Mesodermal cell (in vitro differentiated cells): Measurements from ENCODE around the gene TEKT5.

Source experiments
- H3K27ac ChIP-seq: 2 replicates; pipeline ENCODE4 v1.7.0; 2013; ENCODE audit warnings: mild to moderate bottlenecking, low read depth, low read length, moderate library complexity; ENCODE audit not compliant: severe bottlenecking
- H3K36me3 ChIP-seq: 2 replicates; pipeline ENCODE4 v1.7.1; 2013; ENCODE audit warnings: mild to moderate bottlenecking, low read length, moderate library complexity; ENCODE audit not compliant: control insufficient read depth, insufficient read depth
- H3K4me1 ChIP-seq: one replicate; pipeline ENCODE4 v1.7.1; 2013; ENCODE audit warnings: mild to moderate bottlenecking, low read length; ENCODE audit not compliant: insufficient read depth, control insufficient read depth, poor library complexity, severe bottlenecking
- H3K4me3 ChIP-seq: 2 replicates; pipeline ENCODE4 v1.7.0; 2013; ENCODE audit warnings: low read length, control low read depth, mild to moderate bottlenecking; ENCODE audit not compliant: insufficient read depth, poor library complexity, severe bottlenecking; ENCODE audit errors: extremely low read depth
- H3K9me3 ChIP-seq: 2 replicates; pipeline ENCODE4 v1.7.1; 2013; ENCODE audit warnings: mild to moderate bottlenecking, low read length, moderate library complexity; ENCODE audit not compliant: control insufficient read depth
- WGBS, 2 experiments: methylation state at CpG; one replicate each; pipeline ENCODE4 v1.1.5; 2013; ENCODE audit warnings: missing lambda C conversion rate in 2 of 2; ENCODE audit not compliant: insufficient coverage in 2 of 2; 5-methylcytosine and 5-hydroxymethylcytosine counted together

Gene TEKT5

DNA sequence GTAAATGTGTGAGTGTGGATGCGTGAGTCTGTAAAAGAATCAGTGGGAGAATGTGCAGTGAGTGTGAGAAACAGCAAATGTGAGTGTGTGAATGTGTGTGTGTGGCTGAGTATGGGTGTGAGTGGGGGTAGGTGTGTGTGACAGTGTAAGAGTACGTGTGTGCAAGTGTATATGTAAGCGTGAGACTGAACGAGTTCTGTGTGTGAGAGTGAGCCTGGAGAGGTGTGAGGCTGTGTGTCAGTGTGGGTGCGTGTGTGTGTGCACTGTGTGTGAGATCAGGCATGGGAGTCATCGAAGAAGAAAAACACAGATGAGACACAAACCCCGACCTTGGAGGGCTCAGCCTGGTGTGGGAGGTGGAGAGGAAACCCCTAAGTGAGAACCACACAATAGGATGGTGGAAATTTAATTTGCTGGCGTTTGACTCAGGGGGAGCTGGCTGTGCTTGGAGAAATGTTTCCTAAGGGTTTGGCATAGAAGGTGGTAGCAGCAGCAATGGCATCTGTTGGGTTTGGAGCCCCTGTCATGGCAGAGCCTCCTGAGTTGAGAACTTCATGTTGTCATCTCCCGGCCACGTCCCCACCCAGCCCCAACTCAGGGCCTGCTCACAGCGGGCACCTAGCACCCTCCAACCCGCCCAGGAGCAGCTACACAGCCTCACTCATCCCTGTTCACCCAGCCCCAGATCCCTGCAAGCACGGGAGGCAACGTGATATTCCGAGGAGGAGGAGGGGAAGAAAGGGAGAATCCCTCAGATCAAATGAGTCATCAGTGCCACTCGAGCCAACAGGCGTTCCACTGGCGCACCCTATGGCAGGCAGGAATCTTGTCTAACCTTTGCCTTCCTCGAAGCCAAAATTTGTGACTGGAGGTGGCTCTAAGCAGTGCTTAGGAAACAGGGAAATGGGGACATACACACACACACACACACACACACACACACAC, 34.6 kb upstream of the TEKT5 start:
- WGBS, 2 experiments = 77 to 81% methylated on average over 14 to 17 of the region's 19 CpGs
- no peak overlapping the region for H3K4me3 ChIP-seq
- H3K36me3 ChIP-seq = no peaks in the 10 kb centered on the region
- no peak overlapping the region for H3K27ac ChIP-seq
- H3K9me3 ChIP-seq = peaks cover 6% of the 10 kb centered on the region
- H3K4me1 ChIP-seq = no peaks in the 10 kb centered on the region

GRCh38 chr16:10728003-10728887, 33.5 kb upstream of the TEKT5 start:
- Histone ChIP-seq H3K4me1 (no peaks in the 10 kb centered on the region), H3K4me3 (no peak overlapping the region), H3K36me3 (no peaks in the 10 kb centered on the region), H3K9me3 (peaks cover 4% of the 10 kb centered on the region), H3K27ac (no peak overlapping the region)
- 86 to 88% methylated on average over 16 of the region's 16 CpGs for WGBS, 2 experiments

GRCh38 chr16:10708969-10709368, 14.2 kb upstream of the TEKT5 start:
- Histone ChIP-seq H3K4me3 (no peak overlapping the region), H3K36me3 (no peaks in the 10 kb centered on the region), H3K27ac (no peak overlapping the region), H3K9me3 (no peaks in the 10 kb centered on the region), H3K4me1 (no peaks in the 10 kb centered on the region)
- WGBS, 2 experiments = 64 to 80% methylated on average over 1 to 3 of the region's 4 CpGs

- WGBS, 2 experiments = no CpG with 5 or more reads among the region's 1 CpG
- Histone ChIP-seq H3K4me1 (no peaks in the 10 kb centered on the region), H3K36me3 (no peaks in the 10 kb centered on the region), H3K27ac (no peak overlapping the region), H3K4me3 (no peak overlapping the region), H3K9me3 (peaks cover 7% of the 10 kb centered on the region)
Measured at GRCh38 chr16:10699756-10700155, 5.0 kb upstream of the TEKT5 start.

GRCh38 chr16:10694306-10694705, 424 bp downstream of the TEKT5 start:
- H3K4me3 ChIP-seq = no peak overlapping the region
- no peak overlapping the region for H3K27ac ChIP-seq
- H3K9me3 ChIP-seq = no peaks in the 10 kb centered on the region
- no peaks in the 10 kb centered on the region for H3K36me3 ChIP-seq
- H3K4me1 ChIP-seq = no peaks in the 10 kb centered on the region
- 93 to 96% methylated on average over 21 of the region's 21 CpGs for WGBS, 2 experiments

- H3K4me1 ChIP-seq = no peaks in the 10 kb centered on the region
- WGBS, 2 experiments = 91 to 94% methylated on average over 7 to 8 of the region's 8 CpGs
- no peak overlapping the region for H3K27ac ChIP-seq
- no peaks in the 10 kb centered on the region for H3K36me3 ChIP-seq
- H3K4me3 ChIP-seq = no peak overlapping the region
- no peaks in the 10 kb centered on the region for H3K9me3 ChIP-seq
Measured at GRCh38 chr16:10693889-10694288, 841 bp downstream of the TEKT5 start.

DNA sequence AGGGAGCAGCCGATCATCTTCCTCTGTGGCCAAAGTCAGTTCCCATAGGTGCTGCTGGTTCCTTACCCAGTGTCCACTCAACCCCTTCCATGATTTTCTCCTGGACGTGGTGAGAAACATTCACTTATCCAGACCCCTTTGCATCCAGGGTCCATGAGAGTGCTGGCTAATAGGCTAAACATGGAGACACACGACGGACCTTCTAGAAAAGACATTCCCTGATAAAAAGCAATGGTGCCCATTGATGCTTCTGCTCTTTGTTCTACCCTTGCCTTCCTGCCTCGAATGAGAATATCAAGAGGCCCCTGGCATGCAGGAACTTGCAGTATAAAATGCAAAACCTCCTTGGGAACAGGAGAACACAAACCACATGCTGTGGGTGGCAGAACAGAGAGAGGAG, 2.3 kb downstream of the TEKT5 start:
- Histone ChIP-seq H3K27ac (no peak overlapping the region), H3K4me3 (no peak overlapping the region), H3K36me3 (no peaks in the 10 kb centered on the region), H3K9me3 (no peaks in the 10 kb centered on the region), H3K4me1 (no peaks in the 10 kb centered on the region)
- 75 to 90% methylated on average over 4 to 5 of the region's 5 CpGs for WGBS, 2 experiments

- Histone ChIP-seq H3K36me3 (no peaks in the 10 kb centered on the region), H3K4me3 (no peak overlapping the region), H3K27ac (no peak overlapping the region), H3K4me1 (no peaks in the 10 kb centered on the region), H3K9me3 (no peaks in the 10 kb centered on the region)
- 74 to 95% methylated on average over 4 of the region's 5 CpGs for WGBS, 2 experiments
Measured at GRCh38 chr16:10688726-10689125, 6.0 kb downstream of the TEKT5 start.

DNA sequence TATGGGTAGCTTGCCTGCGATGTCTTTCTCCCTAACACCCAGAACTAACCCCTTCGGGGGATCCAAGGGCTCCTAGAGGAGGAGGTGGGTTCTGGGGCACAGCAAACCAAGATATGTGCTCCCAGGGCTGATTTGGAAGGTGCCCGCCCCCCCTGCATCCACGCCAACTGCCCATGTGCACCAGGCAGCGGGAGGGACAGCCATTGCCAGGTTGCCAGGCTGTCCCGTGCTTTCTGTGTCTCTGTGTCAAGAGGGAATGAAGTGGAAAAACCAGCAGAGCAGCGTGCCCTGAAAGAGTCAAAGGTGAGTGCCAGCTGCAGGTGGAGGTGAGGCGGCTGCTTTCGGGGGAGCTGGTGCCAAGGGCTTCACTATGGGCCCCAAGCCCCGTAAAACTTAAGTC, 6.4 kb downstream of the TEKT5 start:
- Histone ChIP-seq H3K27ac (no peak overlapping the region), H3K36me3 (no peaks in the 10 kb centered on the region), H3K4me1 (no peaks in the 10 kb centered on the region), H3K9me3 (no peaks in the 10 kb centered on the region), H3K4me3 (no peak overlapping the region)
- 92 to 96% methylated on average over 8 to 10 of the region's 10 CpGs for WGBS, 2 experiments

GRCh38 chr16:10685709-10686108, 9.0 kb downstream of the TEKT5 start:
- Histone ChIP-seq H3K4me1 (no peaks in the 10 kb centered on the region), H3K4me3 (no peak overlapping the region), H3K36me3 (no peaks in the 10 kb centered on the region), H3K9me3 (no peaks in the 10 kb centered on the region), H3K27ac (no peak overlapping the region)
- 75 to 76% methylated on average over 3 to 6 of the region's 7 CpGs for WGBS, 2 experiments
